ENCODE data around the gene FOXN1. TPM values are rescaled to one million over a fixed set of nuclear protein-coding genes. Genes with fewer than 3 reads are reported as not detected.
"Not testable (repeated sequence)": the region's sequence is repeated elsewhere in the genome, so short reads cannot be mapped to it uniquely, and the experiment has no call there.

Gene FOXN1
- polyA plus RNA-seq, 1 donor, result not detected

GRCh38 chr17:28500712-28501379 lies 5.3 kb upstream of the FOXN1 start:
- no peak for DNase-seq (ENCODE audit: low read depth)

DNA sequence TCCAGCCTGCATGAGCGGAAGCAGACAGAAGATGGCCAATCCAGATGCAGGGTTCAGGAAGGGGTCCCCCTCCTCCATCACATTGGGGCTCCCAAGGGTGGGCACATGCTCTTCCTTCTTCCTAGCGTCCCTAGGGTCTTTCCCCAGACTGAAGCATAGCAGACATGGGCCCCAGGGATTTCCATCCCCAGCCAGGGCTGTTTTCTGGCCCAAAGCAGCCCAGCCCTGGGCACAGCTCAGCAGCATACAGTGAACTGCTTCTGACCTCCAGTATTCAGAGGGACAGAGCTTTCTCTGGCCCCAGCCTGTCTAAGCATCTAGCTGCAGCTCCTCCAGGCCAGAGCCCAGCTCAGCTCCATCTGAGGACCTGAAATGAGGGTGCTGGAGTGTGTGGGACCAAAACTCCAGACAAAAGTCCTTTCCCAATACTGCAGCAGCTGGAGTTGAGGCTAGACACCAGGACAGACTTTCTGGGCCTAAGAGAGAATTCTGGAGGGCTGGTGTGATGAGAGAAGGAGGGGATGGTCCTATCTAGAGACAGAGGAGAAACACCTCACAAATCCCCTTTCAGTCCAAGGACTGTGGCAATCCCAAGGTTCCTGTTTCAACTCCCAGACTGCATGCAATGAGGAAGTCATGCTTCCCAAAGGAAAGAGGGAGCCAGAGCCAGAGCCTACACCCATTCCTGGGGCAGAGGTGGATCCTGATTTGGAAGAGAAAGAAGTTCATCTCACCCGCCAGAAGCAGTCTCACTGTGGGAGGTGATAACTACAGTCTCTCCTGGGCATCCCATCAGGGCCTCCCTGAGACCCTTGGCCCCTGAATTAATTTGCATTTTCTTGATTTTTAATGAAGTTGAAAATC lies 4.5 kb upstream of the FOXN1 start:
- no peak for DNase-seq (ENCODE audit: low read depth)

GRCh38 chr17:28503420-28503819 lies 2.7 kb upstream of the FOXN1 start:
- no peak for DNase-seq (ENCODE audit: low read depth)

DNA sequence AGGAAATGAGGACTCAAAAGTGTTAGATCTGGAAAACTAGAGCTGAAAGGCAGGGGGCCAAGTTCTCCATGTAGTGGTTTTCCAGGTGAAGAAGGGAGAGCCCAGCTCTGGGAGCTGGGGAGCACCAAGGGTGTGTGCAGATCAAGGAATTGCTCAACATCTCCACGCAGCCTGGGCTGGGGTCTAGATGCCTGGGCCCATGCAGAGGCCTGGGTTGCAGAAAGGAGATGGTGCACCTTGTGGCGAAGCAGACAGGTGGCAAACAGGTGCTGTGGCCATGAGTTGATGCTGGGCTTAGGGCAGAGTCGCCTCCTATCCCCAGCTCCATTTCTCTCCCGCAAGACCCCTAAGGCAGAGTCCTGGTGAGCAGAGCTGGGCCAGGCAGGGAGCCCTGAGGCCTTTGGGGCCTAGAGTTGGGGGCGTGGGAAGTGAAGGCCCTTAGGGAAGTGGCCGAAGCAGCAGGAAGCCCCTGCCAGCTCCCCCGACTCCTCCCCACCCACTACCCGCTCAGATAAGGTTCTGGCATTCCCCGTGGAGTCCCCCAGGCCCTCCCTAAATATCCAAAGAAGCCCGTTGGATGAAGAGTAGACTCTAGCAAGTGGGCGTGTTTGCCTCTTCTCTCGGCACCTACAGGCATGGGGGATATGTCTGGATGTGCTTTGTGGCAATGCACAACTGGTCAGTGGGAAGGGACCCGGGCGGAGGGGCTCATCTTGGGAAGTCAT lies 777 bp downstream of the FOXN1 start:
- DNase-seq (ENCODE audit: low read depth), result no peak

GRCh38 chr17:28507567-28508203 lies 1.5 kb downstream of the FOXN1 start:
- no peak for DNase-seq (ENCODE audit: low read depth)

GRCh38 chr17:28508211-28508724 lies 2.1 kb downstream of the FOXN1 start:
- DNase-seq (ENCODE audit: low read depth), result no peak

DNA sequence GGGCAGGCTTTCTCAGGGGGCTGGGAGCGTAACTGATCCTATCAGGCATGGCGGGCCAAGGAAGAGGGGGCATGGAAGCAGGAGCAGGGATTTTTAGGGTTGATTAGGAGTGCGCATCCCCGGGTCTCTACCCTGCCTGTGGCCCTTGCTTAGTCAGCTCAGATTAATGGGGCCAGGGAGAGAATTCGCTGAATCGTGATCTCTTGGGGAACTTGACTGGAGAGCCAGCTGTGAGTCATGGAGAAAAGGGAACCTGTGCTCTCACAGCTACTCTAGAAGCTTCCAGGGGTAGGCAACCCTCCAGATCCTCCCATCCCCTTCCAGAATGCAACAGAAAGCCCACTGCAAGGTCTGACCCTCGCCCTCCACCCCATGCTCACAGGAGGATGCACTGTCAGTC lies 3.6 kb downstream of the FOXN1 start:
- DNase-seq (ENCODE audit: low read depth), result no peak

GRCh38 chr17:28511858-28512461 lies 5.8 kb downstream of the FOXN1 start:
- no peak for DNase-seq (ENCODE audit: low read depth)

DNA sequence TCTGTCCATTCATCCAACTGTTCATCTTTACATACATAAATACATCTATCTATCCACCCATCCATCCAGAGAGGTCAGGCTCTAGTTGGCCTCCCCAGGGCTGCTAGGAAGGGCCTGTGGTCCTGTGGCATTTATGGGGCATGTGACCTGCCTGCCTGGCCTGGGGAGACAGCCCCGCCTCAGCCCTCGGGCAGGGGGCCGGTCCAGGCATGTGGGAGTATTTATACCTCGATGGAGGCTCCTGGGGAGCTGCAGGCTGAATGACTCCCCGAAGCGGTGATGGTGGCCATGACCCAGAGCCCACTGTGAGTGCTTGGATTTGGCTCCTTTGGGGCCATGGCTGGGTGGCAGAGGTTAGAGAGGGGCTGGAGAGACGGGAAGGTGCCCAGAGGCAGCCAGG lies 7.3 kb downstream of the FOXN1 start:
- DNase-seq (ENCODE audit: low read depth), result no peak

DNA sequence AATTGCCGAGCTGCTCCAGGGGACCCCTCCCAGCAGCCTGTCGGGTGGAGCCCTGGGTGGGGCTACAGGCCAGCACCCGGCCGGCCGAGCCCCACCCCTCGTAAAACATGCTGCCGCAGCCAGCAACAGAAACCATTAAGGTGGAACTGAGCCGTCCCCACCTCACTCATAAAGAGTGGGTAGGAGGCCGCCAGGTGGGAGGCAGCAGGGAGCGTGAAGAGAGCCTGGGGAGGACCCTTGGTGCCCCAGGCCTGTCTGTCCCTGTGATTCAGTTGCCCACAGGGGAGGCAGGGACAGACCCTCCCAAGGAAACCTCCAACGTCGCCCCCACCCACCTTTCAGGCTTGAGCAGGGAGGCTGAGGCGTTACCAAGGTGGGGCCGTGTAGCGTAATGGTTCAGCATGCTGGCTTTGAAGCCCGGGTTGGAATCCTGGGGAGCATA lies 8.4 kb downstream of the FOXN1 start:
- no peak for DNase-seq (ENCODE audit: low read depth)

GRCh38 chr17:28515518-28515917 lies 9.4 kb downstream of the FOXN1 start:
- DNase-seq (ENCODE audit: low read depth), result no peak

DNA sequence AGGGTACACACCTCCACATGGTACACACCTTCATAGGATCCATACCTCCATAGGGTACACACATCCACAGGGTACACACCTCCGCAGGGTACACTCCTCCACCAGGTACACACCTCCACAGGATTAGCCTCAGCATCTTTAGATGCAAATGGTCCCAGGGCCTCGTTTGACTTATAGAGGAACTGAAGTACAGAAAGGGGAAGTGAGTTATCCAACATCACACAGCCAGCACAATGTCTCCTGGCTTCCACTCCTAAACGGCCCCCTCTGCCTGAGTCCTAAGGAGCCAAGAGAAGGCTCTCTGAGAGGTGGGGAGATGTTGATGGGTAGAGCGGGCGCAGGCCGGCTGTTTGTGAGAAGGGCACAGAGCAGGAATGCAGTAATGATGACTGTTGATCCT lies 12.0 kb downstream of the FOXN1 start:
- DNase-seq (ENCODE audit: low read depth), result no peak

DNA sequence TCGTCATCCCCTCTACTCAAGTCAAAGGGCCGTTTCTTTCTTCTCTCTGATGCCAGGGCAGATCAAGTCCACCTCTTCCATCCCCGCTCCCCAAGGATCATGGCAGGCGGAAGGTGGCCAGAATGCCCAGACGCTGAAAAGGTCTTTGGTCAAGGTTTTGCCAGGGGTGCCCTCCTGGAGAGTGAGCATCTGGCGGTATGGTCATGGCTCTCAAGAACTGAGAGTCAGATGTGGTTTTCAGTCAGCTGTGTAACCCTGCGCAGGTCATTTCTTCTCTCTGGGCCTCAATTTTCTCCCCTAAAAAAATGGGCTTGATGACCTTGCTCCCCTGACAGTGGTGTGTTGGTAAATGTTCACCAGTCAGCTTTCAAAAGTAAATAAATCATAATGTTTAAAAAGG lies 12.4 kb downstream of the FOXN1 start:
- DNase-seq (ENCODE audit: low read depth), result no peak

DNA sequence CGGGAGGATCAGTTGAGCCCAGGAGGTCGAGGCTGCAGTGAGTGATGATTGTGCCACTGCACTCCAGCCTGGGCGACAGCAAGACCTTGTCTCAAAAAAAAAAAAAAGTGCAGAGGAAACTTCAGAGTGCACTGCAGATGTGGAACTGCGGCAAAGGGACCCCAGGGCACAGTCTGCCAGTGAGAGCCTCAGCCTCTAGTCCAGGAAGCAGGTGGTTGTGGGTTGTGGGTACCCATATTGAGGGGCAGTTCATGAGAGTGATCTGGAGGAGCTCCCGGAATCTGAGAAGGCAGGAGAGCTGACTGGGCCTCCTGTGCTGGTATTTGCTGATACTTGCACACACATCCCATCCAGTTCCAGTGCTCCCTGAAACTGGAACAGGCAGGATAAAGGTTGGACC lies 13.1 kb downstream of the FOXN1 start:
- no peak for DNase-seq (ENCODE audit: low read depth)

DNA sequence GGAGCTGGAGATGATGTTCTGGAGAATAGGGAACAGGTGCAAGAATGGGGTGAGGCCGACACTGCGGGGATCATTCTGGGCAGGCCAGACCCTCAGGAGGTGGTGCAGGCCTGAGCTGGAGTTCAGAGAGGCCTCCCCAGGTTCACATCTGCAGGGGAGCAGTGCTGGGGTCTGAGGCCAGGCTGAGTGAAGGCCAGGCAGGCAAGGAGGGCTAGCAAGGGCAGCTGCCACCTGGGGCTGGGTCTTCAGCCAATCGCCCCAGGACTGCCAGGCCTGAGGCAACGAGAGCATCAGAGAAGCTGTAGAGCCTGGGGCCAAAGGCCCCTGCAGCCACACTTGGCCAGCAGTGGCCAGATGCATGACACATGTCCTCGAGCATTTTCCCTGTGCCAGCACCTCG lies 14.5 kb downstream of the FOXN1 start:
- no peak for DNase-seq (ENCODE audit: low read depth)

GRCh38 chr17:28521311-28522085 lies 15.3 kb downstream of the FOXN1 start:
- no peak for DNase-seq (ENCODE audit: low read depth)

DNA sequence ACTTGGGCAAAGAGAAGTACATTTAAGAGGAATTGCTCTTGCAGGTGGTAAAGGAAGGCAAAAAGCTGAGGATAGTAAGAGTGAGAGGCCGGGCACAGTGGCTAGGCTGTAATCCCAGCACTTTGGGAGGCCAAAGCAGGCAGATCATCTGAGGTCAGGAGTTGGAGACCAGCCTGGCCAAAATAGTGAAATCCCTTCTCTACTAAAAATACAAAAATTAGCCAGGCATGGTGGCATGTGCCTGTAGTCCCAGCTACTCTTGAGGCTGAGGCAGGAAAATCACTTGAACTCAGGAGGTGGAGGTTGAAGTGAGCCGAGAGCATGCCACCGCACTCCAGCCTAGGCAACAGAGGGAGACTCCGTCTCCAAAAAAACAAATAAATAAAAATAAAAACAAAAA lies 16.1 kb downstream of the FOXN1 start:
- not testable (repeated sequence) for DNase-seq (ENCODE audit: low read depth)

DNA sequence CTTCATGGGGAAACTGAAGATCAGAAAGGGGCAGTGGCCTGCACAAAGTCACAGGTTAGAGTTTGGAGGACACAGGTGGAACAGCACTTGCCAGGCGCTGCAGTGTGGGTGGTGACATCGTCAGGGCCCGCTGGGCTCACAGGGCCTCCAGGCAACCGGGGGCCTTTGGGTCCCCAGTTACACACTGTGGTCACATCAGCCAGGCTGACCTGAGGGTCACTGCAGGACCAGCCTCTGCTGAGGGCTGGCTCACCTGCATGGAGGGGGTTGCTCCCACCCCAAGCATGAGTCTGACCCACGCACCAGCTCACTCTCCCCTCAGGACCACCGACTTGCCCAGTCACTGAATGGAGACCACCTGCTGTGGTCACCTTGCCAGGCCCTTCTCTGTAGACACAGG lies 17.0 kb downstream of the FOXN1 start:
- no peak for DNase-seq (ENCODE audit: low read depth)

DNA sequence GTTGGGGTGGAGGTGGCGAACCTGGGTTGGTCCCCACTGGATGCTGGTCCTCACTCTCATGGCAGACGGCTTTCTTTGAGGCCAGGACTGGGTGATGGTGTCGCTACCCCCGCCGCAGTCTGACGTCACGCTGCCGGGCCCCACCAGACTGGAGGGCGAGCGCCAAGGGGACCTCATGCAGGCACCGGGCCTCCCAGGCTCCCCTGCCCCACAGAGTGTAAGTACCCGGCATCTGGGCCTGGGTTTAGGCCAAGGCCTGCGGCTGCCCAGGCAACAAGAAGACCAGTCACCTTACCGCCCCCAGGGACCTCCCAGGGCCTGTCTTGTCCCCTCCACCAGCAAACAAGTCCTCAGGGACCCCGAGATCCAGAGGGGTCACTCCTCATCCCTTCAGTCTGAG lies 17.7 kb downstream of the FOXN1 start:
- DNase-seq (ENCODE audit: low read depth), result no peak
